HepG2 (cell line): Measurements from ENCODE around the gene UTP3. TPM values are rescaled to one million over a fixed set of nuclear protein-coding genes. Genes with fewer than 3 reads are reported as not detected.

ENCODE experiments used
- GATAD1 ChIP-seq: IDR thresholded peaks from 2 replicates; pipeline ENCODE4 v1.6.1; 2016; ENCODE audit warnings: missing genetic modification reagents, missing compliant biosample characterization
- KDM5A ChIP-seq: fragments of 200-600 bp; sonication (generic); IDR thresholded peaks from 2 replicates; pipeline ENCODE4 v1.7.0; 2018; ENCODE audit warnings: antibody characterized with exemption, mild to moderate bottlenecking, low read length, borderline replicate concordance
- NFE2L1 ChIP-seq: sonication (generic); formaldehyde crosslinking; IDR thresholded peaks from 2 replicates; pipeline ENCODE4 v1.4.0; 2020; ENCODE audit warnings: missing genetic modification reagents, mild to moderate bottlenecking, borderline replicate concordance
- NFRKB ChIP-seq: fragments of 450-650 bp; IDR thresholded peaks from 2 replicates; pipeline ENCODE4 v1.6.1; 2017
- PCBP1 ChIP-seq: fragments of 200-400 bp; formaldehyde crosslinking; IDR thresholded peaks from 2 replicates; pipeline ENCODE4 v1.6.1; 2017; ENCODE audit warnings: mild to moderate bottlenecking, low read depth, low read length, borderline replicate concordance
- POLR2AphosphoS2 ChIP-seq: IDR thresholded peaks from 2 replicates; pipeline ENCODE4 v1.6.1; 2011; ENCODE audit warnings: low read depth, low read length, improper control_type of control experiment
- REST ChIP-seq, 2 experiments: IDR thresholded peaks; 2 replicates each; pipeline ENCODE4 v1.6.1; 2011 to 2012; ENCODE audit warnings: low read length in 2 of 2, borderline replicate concordance in 1 of 2, low read depth in 1 of 2, mild to moderate bottlenecking in 1 of 2, moderate library complexity in 1 of 2
- TRIM24 ChIP-seq: sonication (generic); formaldehyde crosslinking; IDR thresholded peaks from 2 replicates; pipeline ENCODE4 v1.8.0; 2022; ENCODE audit warnings: mild to moderate bottlenecking, missing genetic modification reagents
- ZNF17 ChIP-seq: sonication (generic); formaldehyde crosslinking; IDR thresholded peaks from 2 replicates; pipeline ENCODE4 v1.5.0; 2020; ENCODE audit warnings: mild to moderate bottlenecking, missing genetic modification reagents
- ZNF501 ChIP-seq: sonication (generic); formaldehyde crosslinking; IDR thresholded peaks from 2 replicates; pipeline ENCODE4 v1.5.1; 2020; ENCODE audit warnings: mild to moderate bottlenecking, moderate library complexity, missing genetic modification reagents
- ZNF724P ChIP-seq: sonication (generic); formaldehyde crosslinking; IDR thresholded peaks from 2 replicates; pipeline ENCODE4 v1.8.0; 2022; ENCODE audit warnings: missing genetic modification reagents, borderline replicate concordance
- ZNF75D ChIP-seq: sonication (generic); formaldehyde crosslinking; IDR thresholded peaks from 2 replicates; pipeline ENCODE4 v1.8.1; 2023; ENCODE audit warnings: missing genetic modification reagents, mild to moderate bottlenecking, borderline replicate concordance
- ZNF773 ChIP-seq: sonication (generic); formaldehyde crosslinking; IDR thresholded peaks from 2 replicates; pipeline ENCODE4 v1.4.0; 2020; ENCODE audit warnings: missing genetic modification reagents, borderline replicate concordance
- ZSCAN29 ChIP-seq: sonication (generic); formaldehyde crosslinking; conservative IDR thresholded peaks from 2 replicates; pipeline ENCODE4 v1.4.0; 2020; ENCODE audit warnings: mild to moderate bottlenecking, missing genetic modification reagents
- polyA plus RNA-seq, 8 experiments: library from polyadenylated mRNA; depleted of rRNA in 3 of 8; stranded (reverse) in 7 of 8; unstranded in 1 of 8; fragments of >200 nt; fragmentation: Illumina TruSeq in 4 of 8; extraction: Trizol in 4 of 8; gene quantifications; 2 replicates each; pipeline versions ENCODE4 v1.2.1 to v1.2.3, GENCODE V29; 2011 to 2016; ENCODE audit warnings: low read depth in 4 of 8, missing spikeins in 1 of 8, mixed read lengths in 1 of 8; ENCODE audit not compliant: insufficient read depth in 1 of 8
- total RNA-seq, 5 experiments: library from RNA; depleted of rRNA; stranded (reverse); fragments of >200 nt; fragmentation: Illumina TruSeq; extraction: Trizol; gene quantifications; 2 replicates each; pipeline ENCODE4 v1.2.3, GENCODE V29; 2016; ENCODE audit warnings: low read depth in 1 of 5
- TF ChIP-seq, protein P1 (sequence below): sonication (generic); formaldehyde crosslinking; IDR thresholded peaks from 2 replicates; pipeline ENCODE4 v1.5.0; 2020; ENCODE audit warnings: missing genetic modification reagents, mild to moderate bottlenecking, borderline replicate concordance
- TF ChIP-seq, protein P2 (sequence below): sonication (generic); formaldehyde crosslinking; IDR thresholded peaks from 2 replicates; pipeline ENCODE4 v1.5.0; 2020; ENCODE audit warnings: mild to moderate bottlenecking, missing genetic modification reagents
- TF ChIP-seq, protein P3 (sequence below): sonication (generic); formaldehyde crosslinking; IDR thresholded peaks from 2 replicates; pipeline ENCODE4 v1.4.0; 2020; ENCODE audit warnings: missing genetic modification reagents, borderline replicate concordance

The UTP3 gene
- total and polyA plus RNA-seq, 2 of the 13 experiments (the other 11 are each of a cell fraction or from before 2014, with no cell fraction given) = 6.9 to 19.5 TPM

- TF ChIP-seq ZNF773 (CRISPR knock-in tag) (no peak), GATAD1 (CRISPR knock-in tag) (no peak), ZNF75D (CRISPR knock-in tag) (no peak), ZNF501 (CRISPR knock-in tag) (peak; percentile 75; the same call in 1 of the 2 replicates), KDM5A (no peak; the same call in 1 of the 2 replicates), ZNF17 (no peak), NFE2L1 (CRISPR knock-in tag) (no peak), REST (IDR thresholded peaks at IDR 0.05; ENCODE audit: borderline replicate concordance in 1 of 2, low read depth in 1 of 2, low read length in 2 of 2) (no peak), NFRKB (no peak), ZNF724P (no peak), PCBP1 (0 out of 2 replicates have a peak, but pooled peaks have one; percentile 7), ZSCAN29 (CRISPR knock-in tag) (no peak), POLR2AphosphoS2 (no peak), TRIM24 (no peak)
- TF ChIP-seq, protein P1, sequence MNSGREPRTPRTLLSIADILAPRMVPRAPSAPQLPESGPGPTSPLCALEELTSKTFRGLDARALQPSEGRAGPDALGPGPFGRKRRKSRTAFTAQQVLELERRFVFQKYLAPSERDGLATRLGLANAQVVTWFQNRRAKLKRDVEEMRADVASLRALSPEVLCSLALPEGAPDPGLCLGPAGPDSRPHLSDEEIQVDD = no peak
- TF ChIP-seq, protein P2, sequence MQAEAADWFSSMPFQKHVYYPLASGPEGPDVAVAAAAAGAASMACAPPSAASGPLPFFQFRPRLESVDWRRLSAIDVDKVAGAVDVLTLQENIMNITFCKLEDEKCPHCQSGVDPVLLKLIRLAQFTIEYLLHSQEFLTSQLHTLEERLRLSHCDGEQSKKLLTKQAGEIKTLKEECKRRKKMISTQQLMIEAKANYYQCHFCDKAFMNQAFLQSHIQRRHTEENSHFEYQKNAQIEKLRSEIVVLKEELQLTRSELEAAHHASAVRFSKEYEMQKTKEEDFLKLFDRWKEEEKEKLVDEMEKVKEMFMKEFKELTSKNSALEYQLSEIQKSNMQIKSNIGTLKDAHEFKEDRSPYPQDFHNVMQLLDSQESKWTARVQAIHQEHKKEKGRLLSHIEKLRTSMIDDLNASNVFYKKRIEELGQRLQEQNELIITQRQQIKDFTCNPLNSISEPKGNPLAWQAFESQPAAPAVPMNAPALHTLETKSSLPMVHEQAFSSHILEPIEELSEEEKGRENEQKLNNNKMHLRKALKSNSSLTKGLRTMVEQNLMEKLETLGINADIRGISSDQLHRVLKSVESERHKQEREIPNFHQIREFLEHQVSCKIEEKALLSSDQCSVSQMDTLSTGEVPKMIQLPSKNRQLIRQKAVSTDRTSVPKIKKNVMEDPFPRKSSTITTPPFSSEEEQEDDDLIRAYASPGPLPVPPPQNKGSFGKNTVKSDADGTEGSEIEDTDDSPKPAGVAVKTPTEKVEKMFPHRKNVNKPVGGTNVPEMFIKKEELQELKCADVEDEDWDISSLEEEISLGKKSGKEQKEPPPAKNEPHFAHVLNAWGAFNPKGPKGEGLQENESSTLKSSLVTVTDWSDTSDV (CRISPR knock-in tag) = peak; percentile 84
- TF ChIP-seq, protein P3, sequence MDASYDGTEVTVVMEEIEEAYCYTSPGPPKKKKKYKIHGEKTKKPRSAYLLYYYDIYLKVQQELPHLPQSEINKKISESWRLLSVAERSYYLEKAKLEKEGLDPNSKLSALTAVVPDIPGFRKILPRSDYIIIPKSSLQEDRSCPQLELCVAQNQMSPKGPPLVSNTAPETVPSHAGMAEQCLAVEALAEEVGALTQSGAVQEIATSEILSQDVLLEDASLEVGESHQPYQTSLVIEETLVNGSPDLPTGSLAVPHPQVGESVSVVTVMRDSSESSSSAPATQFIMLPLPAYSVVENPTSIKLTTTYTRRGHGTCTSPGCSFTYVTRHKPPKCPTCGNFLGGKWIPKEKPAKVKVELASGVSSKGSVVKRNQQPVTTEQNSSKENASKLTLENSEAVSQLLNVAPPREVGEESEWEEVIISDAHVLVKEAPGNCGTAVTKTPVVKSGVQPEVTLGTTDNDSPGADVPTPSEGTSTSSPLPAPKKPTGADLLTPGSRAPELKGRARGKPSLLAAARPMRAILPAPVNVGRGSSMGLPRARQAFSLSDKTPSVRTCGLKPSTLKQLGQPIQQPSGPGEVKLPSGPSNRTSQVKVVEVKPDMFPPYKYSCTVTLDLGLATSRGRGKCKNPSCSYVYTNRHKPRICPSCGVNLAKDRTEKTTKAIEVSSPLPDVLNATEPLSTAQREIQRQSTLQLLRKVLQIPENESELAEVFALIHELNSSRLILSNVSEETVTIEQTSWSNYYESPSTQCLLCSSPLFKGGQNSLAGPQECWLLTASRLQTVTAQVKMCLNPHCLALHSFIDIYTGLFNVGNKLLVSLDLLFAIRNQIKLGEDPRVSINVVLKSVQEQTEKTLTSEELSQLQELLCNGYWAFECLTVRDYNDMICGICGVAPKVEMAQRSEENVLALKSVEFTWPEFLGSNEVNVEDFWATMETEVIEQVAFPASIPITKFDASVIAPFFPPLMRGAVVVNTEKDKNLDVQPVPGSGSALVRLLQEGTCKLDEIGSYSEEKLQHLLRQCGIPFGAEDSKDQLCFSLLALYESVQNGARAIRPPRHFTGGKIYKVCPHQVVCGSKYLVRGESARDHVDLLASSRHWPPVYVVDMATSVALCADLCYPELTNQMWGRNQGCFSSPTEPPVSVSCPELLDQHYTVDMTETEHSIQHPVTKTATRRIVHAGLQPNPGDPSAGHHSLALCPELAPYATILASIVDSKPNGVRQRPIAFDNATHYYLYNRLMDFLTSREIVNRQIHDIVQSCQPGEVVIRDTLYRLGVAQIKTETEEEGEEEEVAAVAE (CRISPR knock-in tag) = no peak
Observed at GRCh38 chr4:70705183-70706043, 17.1 kb downstream of the UTP3 start (continued).
